Dermis microvascular lymphatic vessel endothelial cell (primary cell): ENCODE data around the gene TARBP1. TPM values are rescaled to one million over a fixed set of nuclear protein-coding genes. Genes with fewer than 3 reads are reported as not detected.

Experiments
- DNase-seq, 2 donors: peaks; one replicate each; pipeline versions ENCODE4 v3.0.0 to v3.0.0-alpha.2; 2010; ENCODE audit warnings: low read depth in 2 of 2
- total RNA-seq: library from RNA; depleted of rRNA; stranded (reverse); fragments of >200 nt; gene quantifications from 2 replicates; pipeline ENCODE4 v1.2.1, GENCODE V29; 2014

The TARBP1 gene
- total RNA-seq, 1 donor from 2014 or later = 14.4 TPM

DNA sequence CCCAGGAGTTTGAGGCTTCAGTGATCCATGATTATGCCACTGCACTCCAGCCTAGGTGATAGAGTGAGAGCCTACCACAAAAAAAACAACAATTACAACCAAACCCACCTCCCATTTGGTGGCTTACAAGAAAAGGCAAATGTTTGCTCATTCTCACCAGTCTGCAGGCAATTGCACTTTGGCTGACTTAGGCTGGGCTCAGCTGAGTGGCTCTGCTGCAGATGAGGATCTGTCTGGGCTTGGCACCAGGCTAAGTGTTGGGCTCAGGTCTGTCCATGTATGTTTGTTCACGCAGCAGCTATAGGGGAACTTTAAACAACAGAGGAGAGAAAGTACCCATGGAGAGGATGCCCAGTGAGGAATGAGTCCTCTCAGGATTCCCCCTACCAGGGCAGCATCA, 133.7 kb downstream of the TARBP1 start:
- no peak for DNase-seq

DNA sequence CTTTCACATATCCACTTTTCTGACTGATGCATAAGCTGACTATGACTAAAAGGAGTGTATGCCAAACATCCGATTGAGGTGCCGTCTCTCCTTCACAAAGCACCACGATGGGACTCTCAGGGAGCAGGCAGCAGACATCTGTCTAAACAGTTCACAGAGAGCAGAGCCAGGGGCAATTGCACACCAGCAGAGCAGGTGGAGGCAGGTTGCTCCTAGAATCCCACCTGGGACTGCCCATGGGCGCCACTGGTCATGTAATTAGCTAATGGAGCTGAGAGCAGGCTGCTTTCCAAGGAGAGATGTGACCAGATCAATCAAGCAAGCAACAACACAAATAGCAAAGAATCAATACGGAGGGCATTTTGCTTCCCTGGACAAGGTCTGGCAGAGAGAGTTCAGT, 136.2 kb downstream of the TARBP1 start:
- no peak for DNase-seq

Other genes starting within 250 kb of the TARBP1 start
- gene COA6, start 105.7 kb downstream of the TARBP1 start, total RNA-seq = 12.8 and 16.7 TPM in 2 replicates
- 83.3 and 108 TPM in 2 replicates for gene IRF2BP2, start 131.0 kb upstream of the TARBP1 start, total RNA-seq